Thyroid gland (tissue), 4 donors: ENCODE data around the gene LRPPRC. TPM values are rescaled to one million over a fixed set of nuclear protein-coding genes. Genes with fewer than 3 reads are reported as not detected.

Source experiments
- DNase-seq, 2 donors: peaks; one replicate each; pipeline ENCODE4 v3.0.0-alpha.2; 2019
- H3K27ac ChIP-seq, 3 donors: fragments of 200-600 bp; sonication (generic); 1 replicate in 2 of 3; 2 replicates in 1 of 3; pipeline ENCODE4 v1.5.1; 2016 to 2019; ENCODE audit warnings: mild to moderate bottlenecking in 1 of 3, moderate library complexity in 1 of 3
- H3K27me3 ChIP-seq: fragments of 200-600 bp; sonication (generic); one replicate; pipeline ENCODE4 v1.5.1; 2019
- H3K36me3 ChIP-seq, 2 donors: fragments of 200-600 bp; sonication (generic); one replicate each; pipeline ENCODE4 v1.5.1; 2016 to 2019
- H3K4me1 ChIP-seq, 2 donors: fragments of 200-600 bp; sonication (generic); one replicate each; pipeline ENCODE4 v1.5.1; 2017 to 2019
- H3K4me3 ChIP-seq, 3 donors: fragments of 200-600 bp; sonication (generic); replicated peaks in 1 of 3; 1 replicate in 2 of 3; 2 replicates in 1 of 3; pipeline ENCODE4 v1.5.1; 2016; ENCODE audit warnings: mild to moderate bottlenecking in 1 of 3
- H3K9me3 ChIP-seq: fragments of 200-600 bp; sonication (generic); one replicate; pipeline ENCODE4 v1.5.1; 2017
- POLR2A ChIP-seq, 2 donors: fragments of 450-650 bp; IDR thresholded peaks; one replicate each; pipeline ENCODE4 v1.6.1; 2017; ENCODE audit warnings: antibody characterized with exemption in 2 of 2, mild to moderate bottlenecking in 2 of 2, moderate library complexity in 1 of 2
- WGBS, 2 donors: methylation state at CpG; one replicate each; pipeline ENCODE4 v1.1.5; 2017; 5-methylcytosine and 5-hydroxymethylcytosine counted together
- intact Hi-C: fragments of 100-400 bp; cut with DNase I; formaldehyde crosslinking; loops from one replicate; pipeline ENCODE4 v1.15.1; 2023
- total RNA-seq, 4 donors: library from RNA; depleted of rRNA; stranded (reverse); fragments of >200 nt; gene quantifications; one replicate each; pipeline ENCODE4 v1.2.3, GENCODE V29; 2016
- TF ChIP-seq, protein P1 (sequence below), 6 experiments: fragments of 200-600 bp in 3 of 6; fragments of 450-650 bp in 3 of 6; sonication (generic) in 3 of 6; IDR thresholded peaks; one replicate each; pipeline ENCODE4 v1.5.1; 2016 to 2019; ENCODE audit warnings: antibody characterized with exemption in 6 of 6, mild to moderate bottlenecking in 2 of 6, inconsistent platforms in 1 of 6, moderate library complexity in 1 of 6

The LRPPRC gene
- total RNA-seq, 4 donors from 2014 or later, result 47.5 to 79.3 (median 54.9) TPM

DNA sequence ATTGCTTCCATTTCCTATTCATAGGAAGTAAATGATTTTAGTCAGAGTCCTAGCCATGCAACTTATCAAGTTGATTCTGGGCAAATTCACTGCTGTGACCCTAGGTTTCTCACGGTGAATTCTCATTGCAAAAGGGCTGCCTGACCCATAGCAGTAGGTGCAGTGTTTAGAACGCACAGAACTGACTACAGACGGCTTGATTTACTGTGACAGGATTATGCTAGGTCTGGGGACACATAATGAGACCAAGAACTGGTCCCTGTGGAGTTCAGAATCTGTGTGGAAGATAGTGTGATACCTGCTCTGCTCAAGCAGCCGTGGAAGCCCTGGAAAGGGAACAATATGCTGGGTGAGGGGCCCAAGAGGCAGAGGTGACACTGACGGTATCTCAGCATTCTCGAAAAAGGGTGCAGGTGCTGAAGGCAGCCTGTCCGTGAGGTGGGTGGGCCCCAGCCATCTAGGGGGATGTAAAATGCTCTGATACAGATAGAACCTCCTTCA lies 110.6 kb downstream of the LRPPRC start:
- no peaks in the 10 kb centered on the region for H3K27me3 ChIP-seq
- peaks cover 0 to 4% of the 10 kb centered on the region in 2 donors for H3K4me1 ChIP-seq
- intact Hi-C loops, result no loop called here
- no peak for DNase-seq
- H3K27ac ChIP-seq, result no peak overlapping the region
- H3K4me3 ChIP-seq, result no peak overlapping the region
- peaks cover 16 to 17% of the 10 kb centered on the region in 2 donors for H3K36me3 ChIP-seq
- TF ChIP-seq, protein P1, sequence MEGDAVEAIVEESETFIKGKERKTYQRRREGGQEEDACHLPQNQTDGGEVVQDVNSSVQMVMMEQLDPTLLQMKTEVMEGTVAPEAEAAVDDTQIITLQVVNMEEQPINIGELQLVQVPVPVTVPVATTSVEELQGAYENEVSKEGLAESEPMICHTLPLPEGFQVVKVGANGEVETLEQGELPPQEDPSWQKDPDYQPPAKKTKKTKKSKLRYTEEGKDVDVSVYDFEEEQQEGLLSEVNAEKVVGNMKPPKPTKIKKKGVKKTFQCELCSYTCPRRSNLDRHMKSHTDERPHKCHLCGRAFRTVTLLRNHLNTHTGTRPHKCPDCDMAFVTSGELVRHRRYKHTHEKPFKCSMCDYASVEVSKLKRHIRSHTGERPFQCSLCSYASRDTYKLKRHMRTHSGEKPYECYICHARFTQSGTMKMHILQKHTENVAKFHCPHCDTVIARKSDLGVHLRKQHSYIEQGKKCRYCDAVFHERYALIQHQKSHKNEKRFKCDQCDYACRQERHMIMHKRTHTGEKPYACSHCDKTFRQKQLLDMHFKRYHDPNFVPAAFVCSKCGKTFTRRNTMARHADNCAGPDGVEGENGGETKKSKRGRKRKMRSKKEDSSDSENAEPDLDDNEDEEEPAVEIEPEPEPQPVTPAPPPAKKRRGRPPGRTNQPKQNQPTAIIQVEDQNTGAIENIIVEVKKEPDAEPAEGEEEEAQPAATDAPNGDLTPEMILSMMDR (IDR thresholded peaks at IDR 0.05), result no peak
- TF ChIP-seq POLR2A (IDR thresholded peaks at IDR 0.05), result no peak
- H3K9me3 ChIP-seq, result no peaks in the 10 kb centered on the region
- WGBS, 2 donors, result 87 to 88% methylated on average over 7 of the region's 7 CpGs

DNA sequence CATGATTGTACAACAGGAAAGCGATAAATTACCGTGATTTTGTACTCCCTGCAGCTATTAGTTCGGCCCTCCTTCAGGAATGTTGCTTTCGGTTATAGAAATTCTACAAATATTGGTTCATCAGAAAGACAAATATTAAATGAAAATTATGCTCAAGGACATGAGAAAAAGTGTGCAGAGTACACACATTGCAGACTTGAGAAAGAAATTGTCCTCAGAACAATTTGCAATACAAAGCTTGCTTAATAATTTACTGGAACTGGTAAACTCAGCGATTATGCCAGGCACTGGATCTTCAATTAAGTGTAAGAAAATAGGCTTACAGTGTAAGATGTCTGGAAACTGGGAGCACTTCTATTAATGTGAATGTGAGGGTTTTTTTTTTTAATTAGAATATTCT lies 111.1 kb downstream of the LRPPRC start:
- H3K4me1 ChIP-seq, result peaks cover 0 to 4% of the 10 kb centered on the region in 2 donors
- DNase-seq, result no peak
- peaks cover 12 to 13% of the 10 kb centered on the region in 2 donors for H3K36me3 ChIP-seq
- H3K27me3 ChIP-seq, result no peaks in the 10 kb centered on the region
- no peak overlapping the region for H3K4me3 ChIP-seq
- TF ChIP-seq, protein P1 (IDR thresholded peaks at IDR 0.05), result no peak
- TF ChIP-seq POLR2A (IDR thresholded peaks at IDR 0.05), result no peak
- H3K27ac ChIP-seq, result no peak overlapping the region
- no peaks in the 10 kb centered on the region for H3K9me3 ChIP-seq
- 92 to 94% methylated on average over 5 of the region's 5 CpGs for WGBS, 2 donors
- intact Hi-C loops, result no loop called here

DNA sequence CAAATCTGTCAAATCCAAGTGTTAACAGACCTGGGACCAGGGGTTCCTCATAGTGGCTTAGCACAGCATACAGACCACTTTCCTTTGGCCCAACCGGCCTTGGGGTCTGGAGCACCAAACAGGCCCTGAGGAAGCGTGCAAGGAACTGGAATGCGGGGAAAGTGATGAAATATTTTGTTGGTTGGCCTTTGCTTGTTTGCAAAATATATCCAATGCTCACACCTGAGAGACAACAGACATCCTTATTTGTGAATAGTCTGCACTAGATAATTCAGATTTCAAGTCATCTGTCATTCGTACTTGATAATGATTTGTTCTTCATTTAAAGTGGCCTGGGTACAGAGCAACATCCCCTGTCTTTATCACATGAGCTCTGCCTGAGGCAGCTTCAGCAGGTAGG lies 113.5 kb downstream of the LRPPRC start:
- 91 to 93% methylated on average over 4 of the region's 4 CpGs for WGBS, 2 donors
- intact Hi-C loops, result no loop called here
- Histone ChIP-seq H3K4me1 (peaks cover 0 to 4% of the 10 kb centered on the region in 2 donors), H3K9me3 (no peaks in the 10 kb centered on the region), H3K36me3 (no peaks in the 10 kb centered on the region), H3K27me3 (no peaks in the 10 kb centered on the region), H3K4me3 (no peak overlapping the region), H3K27ac (no peak overlapping the region)
- TF ChIP-seq POLR2A (IDR thresholded peaks at IDR 0.05), result no peak
- TF ChIP-seq, protein P1 (IDR thresholded peaks at IDR 0.05), result no peak
- DNase-seq, result no peak

DNA sequence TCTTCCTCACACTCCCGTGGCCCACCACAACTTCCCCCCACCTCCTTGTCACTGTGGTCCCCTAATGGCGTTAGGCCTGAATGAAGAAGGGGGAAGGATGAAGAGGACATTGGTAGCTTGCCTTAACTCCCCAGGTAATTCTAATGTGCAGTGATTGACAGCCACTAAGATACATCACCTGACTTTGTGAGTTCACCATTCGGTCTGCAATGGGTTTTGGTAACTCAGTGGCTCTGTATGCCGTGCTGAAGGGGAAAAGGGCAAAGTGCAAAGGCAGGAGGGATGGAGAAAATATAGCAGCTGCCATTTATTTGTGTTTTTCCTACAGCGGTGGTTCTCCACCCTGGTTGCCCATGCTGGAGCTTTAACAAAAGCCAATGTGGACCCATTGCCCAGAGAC lies 114.8 kb downstream of the LRPPRC start:
- H3K4me1 ChIP-seq, result peaks cover 0 to 4% of the 10 kb centered on the region in 2 donors
- no peak overlapping the region for H3K27ac ChIP-seq
- 85 to 90% methylated on average over 5 of the region's 5 CpGs for WGBS, 2 donors
- TF ChIP-seq POLR2A (IDR thresholded peaks at IDR 0.05), result no peak
- TF ChIP-seq, protein P1 (IDR thresholded peaks at IDR 0.05), result no peak
- no peak for DNase-seq
- intact Hi-C loops, result no loop called here
- H3K9me3 ChIP-seq, result no peaks in the 10 kb centered on the region
- no peaks in the 10 kb centered on the region for H3K36me3 ChIP-seq
- H3K27me3 ChIP-seq, result no peaks in the 10 kb centered on the region
- H3K4me3 ChIP-seq, result no peak overlapping the region

DNA sequence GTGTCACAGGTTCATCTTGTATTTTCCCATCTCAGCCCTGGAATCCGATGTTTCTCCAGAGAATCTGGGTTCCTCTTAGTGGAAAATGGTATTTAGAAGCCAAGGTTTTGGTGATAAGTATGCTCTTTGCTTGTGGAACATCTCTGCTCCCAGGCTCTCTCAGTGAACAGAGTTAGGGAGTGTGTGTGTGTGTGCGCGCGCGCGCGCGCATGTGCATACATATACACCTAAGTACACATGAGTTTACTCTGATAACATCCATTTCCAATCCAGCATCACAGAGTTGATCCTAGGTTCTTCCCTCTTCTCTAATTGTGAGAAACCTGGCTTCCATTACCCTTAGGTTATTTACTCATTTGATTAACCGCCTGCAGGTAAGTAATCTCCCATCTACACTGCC lies 115.3 kb downstream of the LRPPRC start:
- H3K27me3 ChIP-seq, result no peaks in the 10 kb centered on the region
- no peaks in the 10 kb centered on the region for H3K36me3 ChIP-seq
- TF ChIP-seq POLR2A (IDR thresholded peaks at IDR 0.05), result no peak
- TF ChIP-seq, protein P1 (IDR thresholded peaks at IDR 0.05), result no peak
- intact Hi-C loops, result no loop called here
- DNase-seq, result no peak
- H3K27ac ChIP-seq, result no peak overlapping the region
- 87 to 89% methylated on average over 9 of the region's 9 CpGs for WGBS, 2 donors
- peaks cover 0 to 4% of the 10 kb centered on the region in 2 donors for H3K4me1 ChIP-seq
- no peak overlapping the region for H3K4me3 ChIP-seq
- H3K9me3 ChIP-seq, result no peaks in the 10 kb centered on the region
